Measurements from ENCODE around the gene CASP7.

CASP7 gene

GRCh38 chr10:113690749-113691148 is 11.0 kb downstream of the CASP7 start:
- 91 to 96% methylated on average over 2 of the region's 3 CpGs for WGBS, 2 experiments

GRCh38 chr10:113691381-113691780 is 11.7 kb downstream of the CASP7 start:
- Histone ChIP-seq H3K27ac (ENCODE audit: insufficient read depth, low read depth, low read length, poor library complexity, severe bottlenecking) (no peak overlapping the region), H3K9me3 (ENCODE audit: control insufficient read depth, low read length) (peaks cover 2% of the 10 kb centered on the region), H3K27me3 (ENCODE audit: control insufficient read depth, insufficient read depth, low read length, poor library complexity, severe bottlenecking) (no peaks in the 10 kb centered on the region), H3K36me3 (ENCODE audit: control insufficient read depth, insufficient read depth, low read length) (peaks cover 6% of the 10 kb centered on the region), H3K4me3 (ENCODE audit: insufficient read depth, low read depth, low read length) (no peak overlapping the region), H3K4me1 (ENCODE audit: control insufficient read depth, insufficient read depth, low read length) (no peaks in the 10 kb centered on the region)
- WGBS, 2 experiments, result 61 to 67% methylated on average over 2 of the region's 2 CpGs

More at GRCh38 chr10:113690749-113691148, 11.0 kb downstream of the CASP7 start:
- Histone ChIP-seq H3K9me3 (ENCODE audit: control insufficient read depth, low read length) (peaks cover 2% of the 10 kb centered on the region), H3K4me1 (ENCODE audit: control insufficient read depth, insufficient read depth, low read length) (no peaks in the 10 kb centered on the region), H3K27me3 (ENCODE audit: control insufficient read depth, insufficient read depth, low read length, poor library complexity, severe bottlenecking) (no peaks in the 10 kb centered on the region), H3K36me3 (ENCODE audit: control insufficient read depth, insufficient read depth, low read length) (peaks cover 6% of the 10 kb centered on the region), H3K4me3 (ENCODE audit: insufficient read depth, low read depth, low read length) (no peak overlapping the region), H3K27ac (ENCODE audit: insufficient read depth, low read depth, low read length, poor library complexity, severe bottlenecking) (no peak overlapping the region)

GRCh38 chr10:113692271-113692670 is 12.6 kb downstream of the CASP7 start:
- Histone ChIP-seq H3K4me3 (ENCODE audit: insufficient read depth, low read depth, low read length) (no peak overlapping the region), H3K36me3 (ENCODE audit: control insufficient read depth, insufficient read depth, low read length) (peaks cover 8% of the 10 kb centered on the region), H3K4me1 (ENCODE audit: control insufficient read depth, insufficient read depth, low read length) (no peaks in the 10 kb centered on the region), H3K9me3 (ENCODE audit: control insufficient read depth, low read length) (no peaks in the 10 kb centered on the region), H3K27ac (ENCODE audit: insufficient read depth, low read depth, low read length, poor library complexity, severe bottlenecking) (no peak overlapping the region), H3K27me3 (ENCODE audit: control insufficient read depth, insufficient read depth, low read length, poor library complexity, severe bottlenecking) (no peaks in the 10 kb centered on the region)
- WGBS, 2 experiments, result 85 to 90% methylated on average over 6 of the region's 6 CpGs

DNA sequence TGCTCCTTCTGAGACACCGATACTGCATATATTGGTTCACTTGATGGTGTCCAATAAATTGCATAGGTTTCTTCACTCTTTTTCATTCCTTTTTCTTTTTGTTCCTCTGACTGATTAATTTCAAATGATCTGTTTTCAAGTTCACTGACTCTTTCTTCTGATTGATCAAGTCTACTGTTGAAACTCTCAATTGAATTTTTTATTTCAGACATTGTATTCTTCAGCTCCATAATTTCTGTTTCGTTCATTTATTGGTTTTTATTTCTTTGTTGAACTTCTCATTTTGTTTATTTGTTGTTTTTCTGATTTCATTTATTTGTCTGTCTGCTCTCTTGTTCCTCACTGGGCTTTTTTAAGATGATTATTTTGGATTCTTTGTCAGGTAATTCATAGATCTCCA is 13.6 kb downstream of the CASP7 start:
- Histone ChIP-seq H3K4me3 (ENCODE audit: insufficient read depth, low read depth, low read length) (no peak overlapping the region), H3K36me3 (ENCODE audit: control insufficient read depth, insufficient read depth, low read length) (peaks cover 15% of the 10 kb centered on the region), H3K27ac (ENCODE audit: insufficient read depth, low read depth, low read length, poor library complexity, severe bottlenecking) (no peak overlapping the region), H3K9me3 (ENCODE audit: control insufficient read depth, low read length) (no peaks in the 10 kb centered on the region), H3K27me3 (ENCODE audit: control insufficient read depth, insufficient read depth, low read length, poor library complexity, severe bottlenecking) (no peaks in the 10 kb centered on the region), H3K4me1 (ENCODE audit: control insufficient read depth, insufficient read depth, low read length) (no peaks in the 10 kb centered on the region)
- WGBS, 2 experiments, result 91% methylated on average over 2 of the region's 2 CpGs; no CpG with 5 or more reads in 1 of the 2 experiments

GRCh38 chr10:113695691-113696090 is 16.0 kb downstream of the CASP7 start:
- Histone ChIP-seq H3K27me3 (ENCODE audit: control insufficient read depth, insufficient read depth, low read length, poor library complexity, severe bottlenecking) (no peaks in the 10 kb centered on the region), H3K27ac (ENCODE audit: insufficient read depth, low read depth, low read length, poor library complexity, severe bottlenecking) (no peak overlapping the region), H3K4me1 (ENCODE audit: control insufficient read depth, insufficient read depth, low read length) (no peaks in the 10 kb centered on the region), H3K36me3 (ENCODE audit: control insufficient read depth, insufficient read depth, low read length) (peaks cover 15% of the 10 kb centered on the region), H3K9me3 (ENCODE audit: control insufficient read depth, low read length) (no peaks in the 10 kb centered on the region), H3K4me3 (ENCODE audit: insufficient read depth, low read depth, low read length) (no peak overlapping the region)
- 92 to 95% methylated on average over 1 of the region's 1 CpG for WGBS, 2 experiments

- WGBS, 2 experiments, result 75 to 77% methylated on average over 3 of the region's 3 CpGs
- Histone ChIP-seq H3K27ac (ENCODE audit: insufficient read depth, low read depth, low read length, poor library complexity, severe bottlenecking) (no peak overlapping the region), H3K36me3 (ENCODE audit: control insufficient read depth, insufficient read depth, low read length) (peaks cover 9% of the 10 kb centered on the region), H3K4me3 (ENCODE audit: insufficient read depth, low read depth, low read length) (no peak overlapping the region), H3K27me3 (ENCODE audit: control insufficient read depth, insufficient read depth, low read length, poor library complexity, severe bottlenecking) (no peaks in the 10 kb centered on the region), H3K4me1 (ENCODE audit: control insufficient read depth, insufficient read depth, low read length) (no peaks in the 10 kb centered on the region), H3K9me3 (ENCODE audit: control insufficient read depth, low read length) (no peaks in the 10 kb centered on the region)
Measured at GRCh38 chr10:113697595-113697994, 17.9 kb downstream of the CASP7 start.

DNA sequence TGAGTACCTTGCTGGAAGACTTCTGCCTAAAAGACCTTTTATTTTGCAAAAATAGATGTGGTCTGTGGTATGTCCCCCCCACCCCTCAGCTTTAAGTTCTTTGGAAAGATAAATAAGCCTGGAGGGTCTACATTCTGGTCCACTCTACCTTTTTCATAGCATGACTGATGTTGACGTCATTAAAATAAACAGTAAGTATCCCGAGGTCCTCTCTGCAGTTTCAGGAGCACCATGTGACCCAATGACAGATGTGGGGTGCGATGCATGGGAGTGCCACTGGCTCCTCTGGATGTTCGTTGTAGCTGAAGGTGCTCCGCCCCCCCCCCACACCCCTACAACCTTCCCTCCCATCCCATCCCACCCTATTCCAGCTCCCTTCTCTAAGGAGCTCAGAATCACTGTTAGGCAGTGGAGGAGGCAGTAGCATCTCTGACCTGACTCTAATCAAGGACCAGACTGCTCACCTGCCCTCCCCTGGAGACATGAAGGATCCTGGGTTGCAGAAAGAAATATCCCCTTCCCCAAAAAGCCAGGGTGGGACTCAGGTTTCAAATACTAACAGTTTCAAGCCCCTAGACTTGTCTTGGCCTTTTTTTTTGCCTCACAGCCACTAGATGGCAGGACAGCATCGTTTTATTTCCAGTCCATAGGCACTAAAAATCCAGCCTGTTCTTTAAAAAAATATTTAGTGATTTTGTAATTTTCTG is 25.1 kb downstream of the CASP7 start:
- 61 to 80% methylated on average over 5 to 6 of the region's 6 CpGs for WGBS, 2 experiments

DNA sequence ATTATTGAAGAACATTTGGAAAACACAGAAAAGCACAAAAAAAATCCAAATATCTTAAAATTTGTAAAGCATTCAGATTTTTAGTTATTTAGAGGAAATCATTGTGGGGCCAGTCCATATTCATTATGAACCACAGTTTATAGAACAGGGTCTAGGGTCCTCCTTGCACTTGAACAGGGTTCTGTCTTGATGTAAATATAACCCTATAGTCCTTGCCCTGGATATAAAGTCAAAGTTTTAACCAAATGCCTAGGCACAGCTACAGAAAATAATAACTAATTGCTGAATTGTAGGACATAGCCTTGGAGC is 25.6 kb downstream of the CASP7 start:
- Histone ChIP-seq H3K9me3 (ENCODE audit: control insufficient read depth, low read length) (no peaks in the 10 kb centered on the region), H3K27ac (ENCODE audit: insufficient read depth, low read depth, low read length, poor library complexity, severe bottlenecking) (no peak overlapping the region), H3K36me3 (ENCODE audit: control insufficient read depth, insufficient read depth, low read length) (no peaks in the 10 kb centered on the region), H3K4me3 (ENCODE audit: insufficient read depth, low read depth, low read length) (no peak overlapping the region), H3K27me3 (ENCODE audit: control insufficient read depth, insufficient read depth, low read length, poor library complexity, severe bottlenecking) (no peaks in the 10 kb centered on the region), H3K4me1 (ENCODE audit: control insufficient read depth, insufficient read depth, low read length) (peaks cover 16% of the 10 kb centered on the region)

More for the DNA sequence above, 25.1 kb downstream of the CASP7 start:
- Histone ChIP-seq H3K27me3 (ENCODE audit: control insufficient read depth, insufficient read depth, low read length, poor library complexity, severe bottlenecking) (no peaks in the 10 kb centered on the region), H3K27ac (ENCODE audit: insufficient read depth, low read depth, low read length, poor library complexity, severe bottlenecking) (no peak overlapping the region), H3K4me1 (ENCODE audit: control insufficient read depth, insufficient read depth, low read length) (peaks cover 13% of the 10 kb centered on the region), H3K9me3 (ENCODE audit: control insufficient read depth, low read length) (no peaks in the 10 kb centered on the region), H3K36me3 (ENCODE audit: control insufficient read depth, insufficient read depth, low read length) (no peaks in the 10 kb centered on the region), H3K4me3 (ENCODE audit: insufficient read depth, low read depth, low read length) (no peak overlapping the region)

DNA sequence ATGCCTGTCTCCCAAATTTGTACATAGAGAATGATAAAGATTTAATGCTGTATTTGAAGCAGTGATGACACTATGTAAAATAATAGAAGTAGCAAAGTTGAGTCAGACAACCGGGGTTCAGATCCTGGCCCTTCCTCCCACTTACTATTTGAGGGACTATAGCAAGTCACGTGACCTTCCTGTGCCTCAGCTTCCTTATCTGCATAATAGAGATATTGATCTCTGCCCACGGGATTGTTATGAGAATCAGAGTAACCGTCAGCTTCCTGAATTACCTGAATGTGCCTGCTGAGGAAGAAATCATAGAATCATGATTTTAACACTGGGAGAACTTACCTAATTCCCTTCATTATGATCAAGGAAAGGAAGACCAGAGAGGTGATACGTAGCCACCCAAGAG is 26.9 kb downstream of the CASP7 start:
- H3K4me1 ChIP-seq (ENCODE audit: control insufficient read depth, insufficient read depth, low read length), result peaks cover 26% of the 10 kb centered on the region
- H3K27me3 ChIP-seq (ENCODE audit: control insufficient read depth, insufficient read depth, low read length, poor library complexity, severe bottlenecking), result no peaks in the 10 kb centered on the region
- H3K27ac ChIP-seq (ENCODE audit: insufficient read depth, low read depth, low read length, poor library complexity, severe bottlenecking), result no peak overlapping the region
- 91 to 92% methylated on average over 5 of the region's 5 CpGs for WGBS, 2 experiments
- H3K4me3 ChIP-seq (ENCODE audit: insufficient read depth, low read depth, low read length), result no peak overlapping the region
- no peaks in the 10 kb centered on the region for H3K36me3 ChIP-seq (ENCODE audit: control insufficient read depth, insufficient read depth, low read length)
- no peaks in the 10 kb centered on the region for H3K9me3 ChIP-seq (ENCODE audit: control insufficient read depth, low read length)

DNA sequence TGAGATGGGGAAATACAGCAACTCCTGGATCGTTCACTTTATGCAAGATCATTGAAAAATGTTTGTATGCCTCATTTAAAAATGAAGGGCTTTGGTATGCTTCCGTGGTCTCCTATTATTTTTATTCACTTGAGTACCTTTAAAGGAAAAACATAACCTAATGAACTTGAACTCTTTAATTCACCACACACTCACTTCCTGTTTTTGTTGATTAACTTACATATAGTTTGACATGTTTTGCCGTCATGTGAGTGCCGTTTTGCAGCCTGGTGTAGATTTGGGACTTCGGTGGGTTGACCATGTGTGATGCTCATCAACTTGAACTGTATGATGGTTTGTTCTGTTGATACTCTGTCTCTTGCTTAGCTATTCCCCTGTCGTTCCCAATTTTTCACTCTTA is 28.9 kb downstream of the CASP7 start:
- 90 to 94% methylated on average over 6 of the region's 6 CpGs for WGBS, 2 experiments
- peaks cover 30% of the 10 kb centered on the region for H3K4me1 ChIP-seq (ENCODE audit: control insufficient read depth, insufficient read depth, low read length)
- no peaks in the 10 kb centered on the region for H3K36me3 ChIP-seq (ENCODE audit: control insufficient read depth, insufficient read depth, low read length)
- no peak overlapping the region for H3K27ac ChIP-seq (ENCODE audit: insufficient read depth, low read depth, low read length, poor library complexity, severe bottlenecking)
- H3K4me3 ChIP-seq (ENCODE audit: insufficient read depth, low read depth, low read length), result no peak overlapping the region
- no peaks in the 10 kb centered on the region for H3K27me3 ChIP-seq (ENCODE audit: control insufficient read depth, insufficient read depth, low read length, poor library complexity, severe bottlenecking)
- H3K9me3 ChIP-seq (ENCODE audit: control insufficient read depth, low read length), result no peaks in the 10 kb centered on the region
